ENCODE measurements around the gene CCDC83. TPM values are rescaled to one million over a fixed set of nuclear protein-coding genes. Genes with fewer than 3 reads are reported as not detected.
"Not testable (repeated sequence)": the region's sequence is repeated elsewhere in the genome, so short reads cannot be mapped to it uniquely, and the experiment has no call there.

CCDC83 gene
- total RNA-seq, 1 donor from 2014 or later, result not detected

DNA sequence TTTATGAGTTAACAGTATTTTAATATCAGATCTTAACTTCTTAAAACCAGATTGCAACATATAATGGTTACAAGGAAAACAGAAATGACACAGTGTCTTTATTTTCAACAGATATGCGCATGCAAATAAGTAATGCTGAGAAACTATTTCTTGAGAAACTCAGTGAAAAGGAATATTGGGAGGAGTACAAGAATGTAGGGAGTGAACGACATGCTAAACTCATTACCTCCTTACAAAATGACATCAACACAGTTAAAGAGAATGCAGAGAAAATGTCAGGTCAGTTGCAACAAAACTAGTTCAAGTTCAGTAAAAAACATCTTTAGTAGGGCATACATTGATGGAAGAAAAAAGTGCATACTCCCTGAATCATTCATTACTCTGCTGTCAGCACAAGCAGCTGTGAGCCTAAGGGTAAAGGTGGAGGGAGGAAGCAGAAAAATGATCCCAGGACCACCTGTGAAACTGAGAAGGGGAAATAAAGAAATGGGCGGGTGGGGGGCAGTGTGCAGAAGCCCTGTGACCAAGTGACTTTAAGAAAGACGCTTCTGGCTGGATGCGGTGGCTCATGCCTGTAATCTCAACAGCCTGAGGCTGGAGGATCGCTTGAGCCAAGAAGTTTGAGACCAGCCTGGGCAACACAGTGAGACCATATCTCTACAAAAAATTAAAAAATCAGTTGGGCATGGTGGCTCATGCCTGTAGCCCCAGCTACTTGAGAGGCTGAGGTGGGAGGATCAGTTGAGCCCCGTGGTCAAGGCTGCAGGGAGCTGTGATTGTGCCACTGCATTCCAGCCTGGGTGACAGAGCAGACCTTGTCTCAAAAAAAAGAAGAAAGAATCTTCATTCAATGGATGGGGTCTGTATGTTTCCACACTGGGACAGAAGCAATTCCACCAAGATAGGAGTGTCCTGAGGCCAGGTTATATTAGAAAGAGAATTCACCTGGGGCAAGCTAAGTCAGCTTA, 31.2 kb downstream of the CCDC83 start:
- no peak for DNase-seq (ENCODE audit: low read depth in 2 of 2)

DNA sequence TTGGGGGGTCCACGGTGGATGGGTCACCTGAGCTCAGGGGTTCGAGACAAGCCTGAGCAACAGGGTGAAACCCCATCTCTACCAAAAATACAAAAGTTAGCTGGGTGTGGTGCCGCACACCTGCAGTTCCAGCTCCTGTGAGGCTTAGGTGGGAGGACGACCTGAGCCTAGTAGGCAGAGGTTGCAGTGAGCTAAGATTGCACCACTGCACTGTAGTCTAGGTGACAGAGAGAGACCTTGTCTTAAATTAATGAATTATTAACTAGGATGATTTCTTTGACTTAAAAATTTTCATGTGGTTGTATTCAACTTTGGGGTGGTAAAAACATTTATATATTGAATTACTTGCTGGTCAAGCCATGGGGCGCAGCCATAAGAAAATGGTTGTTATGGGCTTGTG, 33.9 kb downstream of the CCDC83 start:
- no peak for DNase-seq (ENCODE audit: low read depth in 2 of 2)

GRCh38 chr11:85889676-85890579, 34.7 kb downstream of the CCDC83 start:
- DNase-seq (ENCODE audit: low read depth in 2 of 2), result no peak

- DNase-seq (ENCODE audit: low read depth in 2 of 2), result no peak
Observed at GRCh38 chr11:85893395-85893794, 38.2 kb downstream of the CCDC83 start.

DNA sequence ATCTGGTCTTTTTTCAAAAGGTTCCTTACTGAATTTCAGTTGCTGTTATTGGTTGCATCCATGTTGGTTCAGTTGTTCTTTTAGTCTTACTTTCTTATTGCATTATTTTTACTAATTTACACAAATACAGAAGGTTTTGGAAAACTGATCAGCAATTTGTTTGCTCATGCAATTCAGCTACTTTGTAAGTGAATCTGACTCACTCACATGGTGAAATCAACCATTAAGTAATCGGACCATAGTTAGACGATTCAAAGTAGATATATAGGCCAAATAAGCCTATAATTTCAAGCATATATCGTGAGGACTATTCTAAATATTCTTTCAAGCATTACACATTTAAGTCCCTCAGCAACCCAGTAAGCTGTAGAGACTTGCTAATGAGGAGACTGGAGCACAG, 41.7 kb downstream of the CCDC83 start:
- no peak for DNase-seq (ENCODE audit: low read depth in 2 of 2)

- DNase-seq (ENCODE audit: low read depth in 2 of 2), result no peak
Observed at GRCh38 chr11:85898456-85898855, 43.3 kb downstream of the CCDC83 start.

GRCh38 chr11:85902353-85902752, 47.2 kb downstream of the CCDC83 start:
- DNase-seq (ENCODE audit: low read depth in 2 of 2), result no peak

- no peak for DNase-seq (ENCODE audit: low read depth in 2 of 2)
Observed at GRCh38 chr11:85903406-85903805, 48.2 kb downstream of the CCDC83 start.

GRCh38 chr11:85903811-85904210, 48.6 kb downstream of the CCDC83 start:
- no peak for DNase-seq (ENCODE audit: low read depth in 2 of 2)

- DNase-seq (ENCODE audit: low read depth in 2 of 2), result no peak
Observed at GRCh38 chr11:85912414-85912813, 57.2 kb downstream of the CCDC83 start.

DNA sequence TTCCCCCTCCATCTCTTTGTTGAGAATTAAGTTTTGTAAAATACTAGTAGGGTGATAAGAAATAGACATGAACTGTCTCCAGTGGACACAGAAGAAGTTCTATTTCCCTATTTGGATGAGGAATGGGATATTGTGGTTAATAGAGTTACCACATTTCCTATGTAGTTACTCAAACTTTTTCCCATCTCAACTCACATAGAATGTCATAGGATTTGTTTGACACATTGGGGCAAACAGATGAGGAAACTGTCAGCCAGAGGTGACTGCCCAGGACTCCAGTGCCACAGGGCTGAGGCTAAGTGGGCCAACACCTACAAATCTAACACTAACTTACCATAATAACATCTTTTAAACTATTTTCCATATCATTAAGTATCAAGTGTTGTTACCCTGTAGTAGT, 58.3 kb downstream of the CCDC83 start:
- no peak for DNase-seq (ENCODE audit: low read depth in 2 of 2)

GRCh38 chr11:85914425-85914824, 59.2 kb downstream of the CCDC83 start:
- DNase-seq (ENCODE audit: low read depth in 2 of 2), result no peak

- no peak for DNase-seq (ENCODE audit: low read depth in 2 of 2)
Observed at GRCh38 chr11:85918910-85919794, 64.0 kb downstream of the CCDC83 start.

- DNase-seq (ENCODE audit: low read depth in 2 of 2), result no peak
Observed at GRCh38 chr11:85922367-85922766, 67.2 kb downstream of the CCDC83 start.

DNA sequence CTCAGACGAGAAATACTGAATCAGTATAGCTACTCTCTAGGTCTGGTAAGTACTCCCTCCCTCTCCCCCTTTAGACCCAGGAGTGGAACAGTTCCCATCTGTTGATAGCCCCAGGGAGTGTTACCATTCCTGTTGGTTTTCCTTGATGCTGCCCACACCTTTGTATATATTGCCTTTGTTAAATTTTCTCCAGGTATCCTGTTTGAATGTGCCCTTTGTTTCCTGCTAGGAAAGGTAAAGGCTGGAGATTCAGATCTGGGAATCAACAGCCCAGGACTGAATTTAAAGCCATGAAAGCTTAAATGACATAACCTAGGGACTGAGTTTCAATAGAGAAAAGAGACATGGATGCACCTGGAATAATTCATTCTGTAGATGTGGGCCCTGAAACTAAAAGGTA, 68.3 kb downstream of the CCDC83 start:
- no peak for DNase-seq (ENCODE audit: low read depth in 2 of 2)

DNA sequence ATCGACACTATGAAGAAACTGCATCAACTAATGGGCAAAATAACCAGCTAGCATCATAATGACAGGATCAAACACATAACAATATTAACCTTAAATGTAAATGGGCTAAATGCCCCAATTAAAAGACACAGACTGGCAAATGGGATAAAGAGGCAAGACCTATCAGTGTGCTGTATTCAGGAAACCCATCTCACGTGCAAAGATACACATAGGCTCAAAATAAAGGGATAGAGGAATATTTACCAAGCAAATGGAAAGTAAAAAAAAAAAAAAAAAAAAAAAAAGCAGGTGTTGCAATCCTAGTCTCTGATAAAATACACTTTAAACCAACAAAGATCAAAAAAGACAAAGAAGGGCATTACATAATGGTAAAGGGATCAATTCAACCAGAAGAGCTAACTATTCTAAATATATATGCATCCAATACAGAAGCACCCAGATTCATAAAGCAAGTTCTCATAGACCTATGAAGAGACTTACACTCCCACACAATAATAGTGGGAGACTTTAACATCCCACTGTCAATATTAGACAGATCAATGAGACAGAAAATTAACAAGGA, 71.6 kb downstream of the CCDC83 start:
- not testable (repeated sequence) for DNase-seq (ENCODE audit: low read depth in 2 of 2)

DNA sequence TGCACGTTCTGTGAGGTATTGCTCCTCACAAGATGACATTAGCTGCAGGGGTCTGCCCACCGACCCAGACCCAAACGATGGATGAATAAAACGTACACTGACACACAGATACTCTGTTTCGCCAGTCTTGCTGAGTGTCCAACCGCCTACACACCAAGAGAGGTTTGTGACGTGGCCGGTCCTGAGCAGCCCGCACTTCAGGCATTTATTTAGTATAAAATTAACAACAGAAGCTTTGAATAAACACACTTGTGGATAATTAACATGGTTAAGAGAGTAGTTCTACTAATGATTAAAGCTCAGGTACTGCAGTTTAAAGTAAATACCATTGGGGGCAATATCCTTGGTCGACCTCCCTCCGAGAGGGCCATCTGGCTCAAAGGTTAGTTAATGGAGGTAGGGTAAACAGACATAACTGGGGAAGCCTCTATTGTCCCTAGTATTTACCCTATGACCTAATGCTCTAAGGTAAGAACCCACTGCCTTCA, 75.7 kb downstream of the CCDC83 start:
- no peak for DNase-seq (ENCODE audit: low read depth in 2 of 2)

GRCh38 chr11:85934596-85935169, 79.5 kb downstream of the CCDC83 start:
- no peak for DNase-seq (ENCODE audit: low read depth in 2 of 2)

GRCh38 chr11:85935751-85936150, 80.6 kb downstream of the CCDC83 start:
- DNase-seq (ENCODE audit: low read depth in 2 of 2), result no peak

DNA sequence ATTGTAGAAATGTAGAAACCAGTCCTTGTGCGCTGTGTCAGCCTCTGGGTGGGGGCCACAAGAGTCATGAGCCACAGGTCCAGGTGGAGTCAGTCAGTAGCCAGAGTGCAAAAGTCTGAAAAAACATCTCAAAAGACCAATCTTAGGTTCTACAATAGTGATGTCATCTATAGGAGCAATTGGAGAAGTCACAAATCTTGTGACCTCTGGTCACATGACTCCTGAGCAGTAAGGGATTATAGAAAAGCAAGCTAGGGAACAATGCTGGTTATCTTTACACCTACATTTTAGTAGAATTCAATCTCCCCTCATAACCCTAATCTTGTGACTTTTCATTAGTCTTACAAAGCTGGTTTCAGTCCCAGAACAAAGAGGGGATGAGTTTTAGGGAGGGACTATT, 82.7 kb downstream of the CCDC83 start:
- no peak for DNase-seq (ENCODE audit: low read depth in 2 of 2)

All from dermis microvascular lymphatic vessel endothelial cell (primary cell).